Measurements from ENCODE around the gene LILRB5.

GRCh38 chr19:54302257-54302656 lies 45.2 kb upstream of the LILRB5 start:
- TF ChIP-seq POLR2A (IDR thresholded peaks at IDR 0.05): no peak
- no peak for TF ChIP-seq CTCF (IDR thresholded peaks at IDR 0.05)

Measured in body of pancreas (tissue), 4 donors.